Mesodermal cell (in vitro differentiated cells): ENCODE data around the gene DCAF6.

ENCODE experiments used
- H3K27ac ChIP-seq: 2 replicates; pipeline ENCODE4 v1.7.0; 2013; ENCODE audit warnings: mild to moderate bottlenecking, low read depth, low read length, moderate library complexity; ENCODE audit not compliant: severe bottlenecking
- H3K36me3 ChIP-seq: 2 replicates; pipeline ENCODE4 v1.7.1; 2013; ENCODE audit warnings: mild to moderate bottlenecking, low read length, moderate library complexity; ENCODE audit not compliant: control insufficient read depth, insufficient read depth
- H3K4me1 ChIP-seq: one replicate; pipeline ENCODE4 v1.7.1; 2013; ENCODE audit warnings: mild to moderate bottlenecking, low read length; ENCODE audit not compliant: insufficient read depth, control insufficient read depth, poor library complexity, severe bottlenecking
- H3K4me3 ChIP-seq: 2 replicates; pipeline ENCODE4 v1.7.0; 2013; ENCODE audit warnings: low read length, control low read depth, mild to moderate bottlenecking; ENCODE audit not compliant: insufficient read depth, poor library complexity, severe bottlenecking; ENCODE audit errors: extremely low read depth
- H3K9me3 ChIP-seq: 2 replicates; pipeline ENCODE4 v1.7.1; 2013; ENCODE audit warnings: mild to moderate bottlenecking, low read length, moderate library complexity; ENCODE audit not compliant: control insufficient read depth
- WGBS, 2 experiments: methylation state at CpG; one replicate each; pipeline ENCODE4 v1.1.5; 2013; ENCODE audit warnings: missing lambda C conversion rate in 2 of 2; ENCODE audit not compliant: insufficient coverage in 2 of 2; 5-methylcytosine and 5-hydroxymethylcytosine counted together

Gene DCAF6

DNA sequence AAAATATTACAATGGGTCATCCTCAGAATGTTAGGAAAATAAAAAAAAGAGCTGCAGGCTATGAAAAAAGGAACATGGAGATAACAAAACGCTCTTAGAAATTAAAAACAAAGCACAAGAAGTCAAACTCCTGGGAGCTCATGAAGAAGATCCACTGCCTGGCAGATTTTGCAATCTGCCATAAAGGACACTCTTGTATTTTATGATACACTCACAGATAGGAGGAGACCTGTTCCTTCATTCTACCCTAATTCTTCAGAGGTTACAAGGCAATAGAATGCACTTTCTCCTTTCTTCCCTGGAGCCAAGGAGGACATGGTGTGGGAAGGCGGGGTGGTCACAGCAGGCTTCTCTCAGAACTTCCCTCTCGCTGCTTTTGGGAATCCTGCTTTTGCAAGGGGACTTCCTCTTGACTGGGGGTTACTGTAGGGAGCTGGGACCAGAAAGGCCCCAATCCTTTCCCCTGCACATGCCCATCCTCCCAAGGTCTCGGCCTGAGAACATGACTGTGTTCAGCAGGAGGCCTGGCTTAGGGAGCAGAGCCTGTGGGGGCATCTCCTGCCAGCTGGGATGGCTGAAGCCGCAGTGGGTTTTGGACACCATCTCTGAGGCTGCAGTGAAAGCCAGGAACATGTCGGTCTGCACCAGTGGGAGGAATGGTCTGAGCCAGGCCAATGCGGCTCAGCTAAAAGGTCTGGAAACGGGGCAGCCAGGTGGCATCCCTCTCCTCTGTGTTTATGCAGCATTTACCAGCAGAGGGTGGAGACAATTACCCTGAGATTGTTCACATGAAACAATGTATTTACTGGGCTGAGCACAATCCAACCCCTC lies 155.5 kb downstream of the DCAF6 start:
- WGBS, 2 experiments, result 82 to 91% methylated on average over 5 to 6 of the region's 8 CpGs

DNA sequence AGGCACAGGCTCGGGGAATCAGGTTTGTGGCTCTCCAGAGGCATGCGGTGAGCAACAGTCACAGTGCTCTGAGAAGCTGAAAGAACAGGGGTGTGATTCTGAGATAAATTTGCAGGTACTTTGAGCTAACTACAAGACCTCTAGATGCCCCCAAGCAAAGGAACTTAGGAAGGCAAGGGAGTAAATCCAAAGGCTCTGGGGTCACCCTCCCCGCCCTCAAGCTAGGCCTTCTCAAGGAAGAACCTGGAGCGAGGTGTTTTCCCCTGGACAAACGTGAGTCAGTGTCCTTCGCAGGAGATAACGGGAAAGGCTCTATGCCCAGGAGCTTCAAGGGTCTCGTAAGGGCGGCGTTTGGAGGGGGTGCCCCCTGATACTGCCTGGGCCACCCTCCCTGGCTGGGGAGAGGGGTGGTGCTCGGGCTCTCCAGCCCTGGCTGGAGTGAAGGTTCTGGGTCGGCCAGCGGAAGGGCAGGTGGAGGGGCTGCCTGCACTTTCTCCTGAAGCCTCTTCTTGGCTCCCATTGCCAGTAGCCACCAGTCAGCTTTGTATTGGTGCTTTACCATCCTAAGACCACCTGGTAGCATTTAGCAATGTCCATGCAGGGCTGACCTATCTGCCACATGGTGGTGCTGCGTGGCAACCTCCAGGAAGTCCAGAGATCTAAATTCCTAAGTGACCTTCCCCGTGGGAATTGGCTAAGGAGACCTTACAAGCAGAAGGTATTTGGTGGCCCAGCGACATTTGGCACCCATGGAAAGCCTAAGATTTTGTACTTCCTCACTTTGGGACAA lies 156.3 kb downstream of the DCAF6 start:
- H3K4me1 ChIP-seq, result no peaks in the 10 kb centered on the region
- H3K9me3 ChIP-seq, result no peaks in the 10 kb centered on the region
- no peak overlapping the region for H3K4me3 ChIP-seq
- 93 to 95% methylated on average over 16 of the region's 16 CpGs for WGBS, 2 experiments
- no peak overlapping the region for H3K27ac ChIP-seq
- H3K36me3 ChIP-seq, result peaks cover 63% of the 10 kb centered on the region

More for the DNA sequence above, 155.5 kb downstream of the DCAF6 start:
- H3K36me3 ChIP-seq, result peaks cover 63% of the 10 kb centered on the region
- H3K4me3 ChIP-seq, result no peak overlapping the region
- H3K27ac ChIP-seq, result no peak overlapping the region
- no peaks in the 10 kb centered on the region for H3K4me1 ChIP-seq
- no peaks in the 10 kb centered on the region for H3K9me3 ChIP-seq

DNA sequence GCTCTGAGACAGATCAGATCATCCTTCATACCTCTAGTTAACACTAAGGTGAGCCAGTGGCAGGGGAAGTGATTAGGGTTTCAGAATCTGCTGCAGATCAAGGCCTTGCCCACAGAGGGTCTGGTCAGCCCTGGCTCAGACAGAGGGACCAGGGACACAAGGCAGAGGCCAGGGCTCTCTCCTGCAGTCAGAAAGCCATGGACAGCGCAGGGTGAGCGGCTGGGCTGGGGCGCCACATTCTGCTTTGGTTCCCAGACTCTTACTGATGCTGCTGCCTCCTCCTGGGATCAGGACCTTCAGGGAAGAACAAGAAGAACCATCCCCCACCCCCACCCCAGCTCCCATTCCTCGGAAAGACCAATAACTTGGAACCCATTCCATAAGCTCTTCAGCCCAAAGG lies 157.1 kb downstream of the DCAF6 start:
- no peaks in the 10 kb centered on the region for H3K9me3 ChIP-seq
- H3K36me3 ChIP-seq, result peaks cover 69% of the 10 kb centered on the region
- 92 to 100% methylated on average over 1 to 4 of the region's 4 CpGs for WGBS, 2 experiments
- H3K4me3 ChIP-seq, result no peak overlapping the region
- no peaks in the 10 kb centered on the region for H3K4me1 ChIP-seq
- no peak overlapping the region for H3K27ac ChIP-seq

DNA sequence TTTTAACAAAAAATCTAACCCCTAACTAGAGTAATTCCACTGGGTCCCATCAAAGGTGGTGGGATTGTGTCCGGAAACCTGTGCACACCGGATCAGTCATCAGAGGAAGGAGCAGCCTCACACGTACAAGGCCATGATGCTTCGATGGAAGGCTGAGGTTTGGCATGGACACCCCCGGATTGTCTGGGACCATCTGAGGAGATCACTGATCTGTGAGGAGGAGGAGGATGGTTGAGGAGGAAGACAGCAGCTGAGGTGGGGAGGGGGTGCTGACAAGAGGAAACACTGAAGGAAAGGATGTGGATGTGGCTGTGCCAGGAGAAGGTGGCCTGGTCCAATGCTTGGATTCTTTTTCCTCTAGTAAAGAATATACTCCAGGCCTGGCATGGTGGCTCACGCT lies 159.0 kb downstream of the DCAF6 start:
- no peaks in the 10 kb centered on the region for H3K9me3 ChIP-seq
- H3K36me3 ChIP-seq, result peaks cover 67% of the 10 kb centered on the region
- H3K4me3 ChIP-seq, result no peak overlapping the region
- no peaks in the 10 kb centered on the region for H3K4me1 ChIP-seq
- H3K27ac ChIP-seq, result no peak overlapping the region
- WGBS, 2 experiments, result 95 to 100% methylated on average over 3 to 5 of the region's 6 CpGs

DNA sequence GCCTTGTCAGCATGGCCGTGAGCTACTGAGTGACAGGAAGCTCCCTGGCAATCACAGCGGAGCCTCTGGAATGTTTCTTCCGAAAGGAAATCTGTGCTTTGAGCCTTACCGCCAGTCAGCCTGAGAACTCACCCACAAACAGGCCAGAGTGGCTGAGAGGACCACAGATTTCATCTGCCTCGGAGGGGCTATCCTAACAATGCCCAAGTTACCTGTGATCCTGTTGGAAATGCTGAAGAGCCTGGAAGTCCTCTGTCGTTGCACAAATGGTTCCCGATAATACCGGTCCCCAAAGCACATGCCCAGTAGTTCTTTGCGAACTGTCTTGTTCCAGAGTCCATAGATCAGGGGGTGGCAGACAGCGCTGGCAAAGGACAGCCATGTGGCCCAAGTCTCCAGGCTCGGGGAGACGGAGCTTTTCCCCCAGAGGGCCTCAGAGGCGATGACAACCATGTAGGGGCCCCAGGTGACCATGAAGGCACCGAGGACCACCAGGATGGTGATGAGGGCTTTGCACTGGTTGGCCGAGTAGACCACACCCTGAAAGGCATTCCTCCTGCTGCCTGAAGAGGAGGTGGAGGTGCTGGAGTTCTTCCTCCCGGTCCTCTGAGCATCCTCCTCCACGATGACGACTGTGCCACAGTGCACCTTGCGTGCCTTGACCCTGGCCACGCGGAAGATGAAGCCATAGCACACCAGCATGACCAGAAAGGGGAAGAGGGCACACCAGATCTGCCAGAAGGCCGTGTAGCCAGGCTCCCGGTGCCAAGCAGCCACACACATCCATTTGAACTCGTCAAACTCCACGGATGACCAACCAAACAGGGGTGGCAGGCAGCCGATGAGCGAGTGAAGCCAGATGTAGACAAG lies 160.0 kb downstream of the DCAF6 start:
- WGBS, 2 experiments, result 94 to 95% methylated on average over 19 to 27 of the region's 27 CpGs
- no peak overlapping the region for H3K4me3 ChIP-seq
- H3K4me1 ChIP-seq, result no peaks in the 10 kb centered on the region
- H3K27ac ChIP-seq, result no peak overlapping the region
- peaks cover 58% of the 10 kb centered on the region for H3K36me3 ChIP-seq
- no peaks in the 10 kb centered on the region for H3K9me3 ChIP-seq

DNA sequence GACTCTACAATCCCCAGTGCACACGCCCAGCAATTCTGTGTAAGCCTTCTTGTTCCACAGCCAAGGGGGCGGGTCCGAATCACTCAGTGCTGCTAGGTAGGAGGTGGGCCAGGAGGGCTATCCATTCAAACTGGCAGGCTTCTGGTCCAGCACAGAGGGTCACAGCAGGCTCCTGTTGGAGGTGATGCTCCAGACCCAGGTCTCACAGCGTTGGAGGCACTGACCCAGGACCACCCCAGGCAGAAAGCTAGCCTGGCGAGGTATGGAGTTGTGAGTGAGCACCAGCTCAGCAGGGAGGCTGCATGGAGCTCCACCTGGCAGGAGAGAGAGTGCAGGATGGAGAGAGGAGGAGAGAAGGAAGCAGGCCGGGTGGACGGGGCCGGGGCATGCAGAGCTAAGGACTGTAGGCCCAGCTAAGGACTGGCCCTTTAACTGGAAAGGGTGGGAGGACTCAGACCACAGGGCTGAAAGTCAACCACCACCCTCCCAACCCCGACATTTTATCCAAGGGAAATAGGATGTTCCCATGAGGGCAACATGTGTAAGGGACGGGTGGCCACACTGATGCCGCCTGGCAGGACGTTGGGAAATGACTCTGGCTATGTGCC lies 161.5 kb downstream of the DCAF6 start:
- no peaks in the 10 kb centered on the region for H3K4me1 ChIP-seq
- WGBS, 2 experiments, result 93 to 98% methylated on average over 8 to 11 of the region's 12 CpGs
- H3K36me3 ChIP-seq, result peaks cover 70% of the 10 kb centered on the region
- no peak overlapping the region for H3K4me3 ChIP-seq
- H3K27ac ChIP-seq, result no peak overlapping the region
- H3K9me3 ChIP-seq, result no peaks in the 10 kb centered on the region

DNA sequence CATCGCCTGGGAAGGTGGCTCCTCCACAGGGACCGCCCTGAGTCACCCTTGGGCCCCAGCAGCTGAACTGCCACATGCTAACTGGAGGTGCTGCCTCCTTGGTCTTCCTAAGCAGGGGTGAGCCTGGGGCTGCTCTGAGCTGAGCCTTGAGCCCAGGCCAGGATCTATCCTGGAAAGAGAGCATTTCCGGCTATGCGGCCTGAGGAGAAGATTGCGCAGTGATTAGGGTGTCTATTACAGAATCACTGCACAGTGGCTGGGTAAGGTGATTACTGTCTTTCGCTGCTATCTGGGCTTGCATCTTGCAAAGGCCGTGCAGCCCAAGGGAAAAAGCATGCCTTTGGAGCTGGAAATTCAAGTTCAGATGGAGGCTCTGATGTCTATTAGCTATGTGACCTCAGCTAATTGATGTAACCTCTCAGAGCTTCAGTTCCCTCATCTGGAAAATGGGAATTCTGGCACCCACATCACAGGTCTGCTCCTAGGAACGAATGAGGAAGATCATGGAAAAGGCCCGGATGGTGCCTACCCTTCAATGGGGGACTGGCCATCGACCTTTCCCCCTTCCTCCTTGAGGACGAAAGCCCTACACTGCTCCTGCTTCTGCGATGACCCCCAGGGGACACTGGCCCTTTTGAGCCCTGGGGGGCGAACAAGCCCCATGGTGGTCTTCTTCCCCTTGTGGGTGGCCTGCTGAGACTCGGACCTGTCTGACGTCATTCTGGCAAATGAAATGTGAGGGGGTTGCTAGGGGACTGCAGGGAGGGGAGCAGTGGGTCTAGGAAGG lies 162.2 kb downstream of the DCAF6 start:
- Histone ChIP-seq H3K4me3 (no peak overlapping the region), H3K9me3 (no peaks in the 10 kb centered on the region), H3K4me1 (no peaks in the 10 kb centered on the region), H3K27ac (no peak overlapping the region), H3K36me3 (peaks cover 76% of the 10 kb centered on the region)
- WGBS, 2 experiments, result 93 to 97% methylated on average over 10 to 13 of the region's 15 CpGs

DNA sequence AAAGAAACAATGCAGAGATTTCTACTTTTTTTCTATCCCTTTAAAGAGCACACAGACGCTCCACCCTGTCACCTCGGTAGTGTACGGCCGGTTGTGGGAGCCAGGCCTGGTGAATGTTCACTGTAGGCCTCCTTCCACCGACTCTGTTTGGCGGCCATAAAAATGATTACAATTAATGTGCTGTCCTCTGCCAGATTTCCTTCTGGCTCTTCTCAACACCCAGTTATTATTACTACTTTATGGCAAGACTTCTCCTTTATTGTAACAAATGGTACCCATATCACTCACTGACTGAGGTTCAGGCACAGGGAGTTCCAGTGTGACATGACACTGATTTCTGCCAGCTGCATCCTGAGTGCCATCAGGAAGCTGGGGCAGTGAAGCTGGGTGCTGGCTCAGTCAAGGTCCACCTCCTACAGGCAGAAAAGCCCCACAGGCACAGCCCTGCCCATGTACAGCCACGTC lies 162.9 kb downstream of the DCAF6 start:
- peaks cover 76% of the 10 kb centered on the region for H3K36me3 ChIP-seq
- no peaks in the 10 kb centered on the region for H3K4me1 ChIP-seq
- no peak overlapping the region for H3K27ac ChIP-seq
- H3K4me3 ChIP-seq, result no peak overlapping the region
- WGBS, 2 experiments, result 98 to 99% methylated on average over 6 of the region's 7 CpGs
- H3K9me3 ChIP-seq, result no peaks in the 10 kb centered on the region

DNA sequence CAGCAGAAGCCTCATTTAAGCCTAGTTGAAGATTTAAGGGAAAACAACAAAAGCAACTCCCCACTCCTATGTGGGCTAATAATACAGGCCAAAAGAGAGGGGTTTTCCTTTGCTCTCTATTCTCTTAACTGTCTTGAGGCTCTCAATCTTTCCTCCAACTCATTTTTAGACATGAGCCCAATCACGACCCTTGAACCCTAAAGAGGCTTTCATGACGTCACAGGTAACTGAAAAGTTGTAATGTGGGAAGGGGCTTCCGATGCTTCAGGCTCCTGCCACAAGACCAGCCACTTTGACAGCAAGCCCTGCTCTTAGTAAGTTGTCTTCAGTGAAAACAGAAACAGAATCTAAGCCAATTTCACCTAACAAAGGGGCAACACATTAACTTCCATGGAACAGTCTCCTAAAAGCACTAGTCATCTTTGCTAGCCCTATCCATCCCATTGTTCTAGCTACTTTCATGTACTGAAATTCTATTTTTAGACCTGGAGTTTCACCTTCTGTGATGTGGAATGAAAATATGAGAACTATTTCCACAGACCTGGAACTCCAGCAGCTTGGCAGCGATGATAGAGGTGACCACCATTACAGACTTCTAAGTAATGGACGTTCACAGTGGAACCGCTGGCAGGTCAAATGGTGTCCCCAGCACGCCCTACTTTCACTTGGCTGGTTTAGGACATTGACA lies 164.0 kb downstream of the DCAF6 start:
- Histone ChIP-seq H3K4me1 (no peaks in the 10 kb centered on the region), H3K4me3 (no peak overlapping the region), H3K36me3 (peaks cover 73% of the 10 kb centered on the region), H3K27ac (no peak overlapping the region), H3K9me3 (no peaks in the 10 kb centered on the region)
- 91 to 100% methylated on average over 4 of the region's 7 CpGs for WGBS, 2 experiments
